ENCODE data around the gene PDE8A. TPM values are rescaled to one million over a fixed set of nuclear protein-coding genes. Genes with fewer than 3 reads are reported as not detected.

Gene PDE8A
- total RNA-seq, 1 donor from 2014 or later = 14.0 TPM

- intact Hi-C loops (cut with micrococcal nuclease) = no loop called here
Measured at GRCh38 chr15:85118581-85118980, 136.9 kb downstream of the PDE8A start.

GRCh38 chr15:85120351-85121113 lies 138.9 kb downstream of the PDE8A start:
- intact Hi-C loops (cut with micrococcal nuclease) = no loop called here

GRCh38 chr15:85124173-85124572 lies 142.5 kb downstream of the PDE8A start:
- intact Hi-C loops (cut with micrococcal nuclease) = no loop called here

GRCh38 chr15:85125056-85125661 lies 143.5 kb downstream of the PDE8A start:
- intact Hi-C loops (cut with micrococcal nuclease) = no loop called here

GRCh38 chr15:85128621-85129020 lies 147.0 kb downstream of the PDE8A start:
- intact Hi-C loops (cut with micrococcal nuclease) = no loop called here

- intact Hi-C loops (cut with micrococcal nuclease) = no loop called here
Measured at GRCh38 chr15:85129881-85130280, 148.2 kb downstream of the PDE8A start.

- intact Hi-C loops (cut with micrococcal nuclease) = no loop called here
Measured at GRCh38 chr15:85131915-85132314, 150.3 kb downstream of the PDE8A start.

- intact Hi-C loops (cut with micrococcal nuclease) = no loop called here
Measured at GRCh38 chr15:85133709-85134108, 152.1 kb downstream of the PDE8A start.

GRCh38 chr15:85137489-85138168 lies 156.0 kb downstream of the PDE8A start:
- intact Hi-C loops (cut with micrococcal nuclease) = no loop called here

- intact Hi-C loops (cut with micrococcal nuclease) = no loop called here
Measured at GRCh38 chr15:85139391-85139790, 157.7 kb downstream of the PDE8A start.

- intact Hi-C loops (cut with micrococcal nuclease) = no loop called here
Measured at GRCh38 chr15:85141726-85142125, 160.1 kb downstream of the PDE8A start.

GRCh38 chr15:85142312-85142711 lies 160.7 kb downstream of the PDE8A start:
- intact Hi-C loops (cut with micrococcal nuclease) = no loop called here

GRCh38 chr15:85149465-85150129 lies 167.9 kb downstream of the PDE8A start:
- intact Hi-C loops (cut with micrococcal nuclease) = no loop called here

GRCh38 chr15:85150130-85150480 lies 168.4 kb downstream of the PDE8A start:
- intact Hi-C loops (cut with micrococcal nuclease) = no loop called here

- intact Hi-C loops (cut with micrococcal nuclease) = no loop called here
Measured at GRCh38 chr15:85151145-85151544, 169.5 kb downstream of the PDE8A start.

GRCh38 chr15:85151861-85152260 lies 170.2 kb downstream of the PDE8A start:
- intact Hi-C loops (cut with micrococcal nuclease) = no loop called here

- intact Hi-C loops (cut with micrococcal nuclease) = no loop called here
Measured at GRCh38 chr15:85154061-85154460, 172.4 kb downstream of the PDE8A start.

- intact Hi-C loops (cut with micrococcal nuclease) = no loop called here
Measured at GRCh38 chr15:85155360-85155759, 173.7 kb downstream of the PDE8A start.

- intact Hi-C loops (cut with micrococcal nuclease) = no loop called here
Measured at GRCh38 chr15:85155857-85156256, 174.2 kb downstream of the PDE8A start.

GRCh38 chr15:85157344-85157743 lies 175.7 kb downstream of the PDE8A start:
- intact Hi-C loops (cut with micrococcal nuclease) = no loop called here

GRCh38 chr15:85162237-85162636 lies 180.6 kb downstream of the PDE8A start:
- intact Hi-C loops (cut with micrococcal nuclease) = loop anchor here (10.0 kb wide), 2 partner anchors 177 to 577 kb away; partner anchors contain the start of gene PDE8A

Data from T-helper 1 cell treated with Interleukin-12 subunit alpha and Interleukin-12 subunit beta and Interleukin-4 antibody, amounts not matched to agents 30 ng/mL and 1 ng/mL, for 36 hours (primary cell).